ENCODE results near the gene P2RX7.

GRCh38 chr12:121099779-121100178 is 32.9 kb upstream of the P2RX7 start:
- no peak for TF ChIP-seq EZH2 (IDR thresholded peaks at IDR 0.05)
- TF ChIP-seq POLR2AphosphoS5 (IDR thresholded peaks at IDR 0.05; ENCODE audit: borderline replicate concordance, low read depth, low read length), result no peak
